ENCODE data around the gene OSBPL1A.

The OSBPL1A gene

GRCh38 chr18:24254071-24254470, 143.6 kb downstream of the OSBPL1A start:
- no peak for DNase-seq (ENCODE audit: extremely low read depth, insufficient read length)
- Histone ChIP-seq H3K4me3 (replicated peaks; ENCODE audit: low read depth, low read length) (no peak overlapping the region), H3K27me3 (replicated peaks; ENCODE audit: control insufficient read depth, insufficient read depth, low read length) (no peaks in the 10 kb centered on the region; the same call in 1 of the 2 replicates), H3K36me3 (ENCODE audit: control insufficient read depth, insufficient read depth, low read length) (no peaks in the 10 kb centered on the region)
- TF ChIP-seq, protein P1, sequence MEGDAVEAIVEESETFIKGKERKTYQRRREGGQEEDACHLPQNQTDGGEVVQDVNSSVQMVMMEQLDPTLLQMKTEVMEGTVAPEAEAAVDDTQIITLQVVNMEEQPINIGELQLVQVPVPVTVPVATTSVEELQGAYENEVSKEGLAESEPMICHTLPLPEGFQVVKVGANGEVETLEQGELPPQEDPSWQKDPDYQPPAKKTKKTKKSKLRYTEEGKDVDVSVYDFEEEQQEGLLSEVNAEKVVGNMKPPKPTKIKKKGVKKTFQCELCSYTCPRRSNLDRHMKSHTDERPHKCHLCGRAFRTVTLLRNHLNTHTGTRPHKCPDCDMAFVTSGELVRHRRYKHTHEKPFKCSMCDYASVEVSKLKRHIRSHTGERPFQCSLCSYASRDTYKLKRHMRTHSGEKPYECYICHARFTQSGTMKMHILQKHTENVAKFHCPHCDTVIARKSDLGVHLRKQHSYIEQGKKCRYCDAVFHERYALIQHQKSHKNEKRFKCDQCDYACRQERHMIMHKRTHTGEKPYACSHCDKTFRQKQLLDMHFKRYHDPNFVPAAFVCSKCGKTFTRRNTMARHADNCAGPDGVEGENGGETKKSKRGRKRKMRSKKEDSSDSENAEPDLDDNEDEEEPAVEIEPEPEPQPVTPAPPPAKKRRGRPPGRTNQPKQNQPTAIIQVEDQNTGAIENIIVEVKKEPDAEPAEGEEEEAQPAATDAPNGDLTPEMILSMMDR (IDR thresholded peaks at IDR 0.05; ENCODE audit: insufficient read depth, low read length, poor library complexity, severe bottlenecking) = no peak

DNA sequence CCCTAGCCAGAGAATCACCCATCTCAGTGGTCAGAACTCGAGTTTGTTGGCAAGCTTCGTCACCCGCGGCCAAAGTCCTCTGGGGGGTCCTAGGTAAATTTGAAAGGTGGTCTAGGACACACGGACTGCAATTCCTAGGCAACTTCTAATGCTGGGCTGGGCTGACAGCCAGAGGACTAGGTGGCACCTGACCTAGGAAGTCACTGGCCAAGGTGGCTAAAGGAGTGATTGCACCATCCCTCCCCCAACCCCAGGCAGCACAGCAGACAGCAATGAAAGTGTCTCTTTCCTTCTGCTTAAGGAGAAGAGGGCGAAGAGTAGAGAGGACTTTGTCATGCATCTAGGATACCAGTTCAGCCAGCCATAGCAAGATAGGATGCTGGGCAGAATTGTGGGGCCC, 147.9 kb downstream of the OSBPL1A start:
- Histone ChIP-seq H3K4me3 (replicated peaks; ENCODE audit: low read depth, low read length) (no peak overlapping the region), H3K36me3 (ENCODE audit: control insufficient read depth, insufficient read depth, low read length) (no peaks in the 10 kb centered on the region), H3K27me3 (replicated peaks; ENCODE audit: control insufficient read depth, insufficient read depth, low read length) (no peaks in the 10 kb centered on the region; the same call in none of the 2 replicates)
- TF ChIP-seq, protein P1 (IDR thresholded peaks at IDR 0.05; ENCODE audit: insufficient read depth, low read length, poor library complexity, severe bottlenecking) = no peak
- no peak for DNase-seq (ENCODE audit: extremely low read depth, insufficient read length)

DNA sequence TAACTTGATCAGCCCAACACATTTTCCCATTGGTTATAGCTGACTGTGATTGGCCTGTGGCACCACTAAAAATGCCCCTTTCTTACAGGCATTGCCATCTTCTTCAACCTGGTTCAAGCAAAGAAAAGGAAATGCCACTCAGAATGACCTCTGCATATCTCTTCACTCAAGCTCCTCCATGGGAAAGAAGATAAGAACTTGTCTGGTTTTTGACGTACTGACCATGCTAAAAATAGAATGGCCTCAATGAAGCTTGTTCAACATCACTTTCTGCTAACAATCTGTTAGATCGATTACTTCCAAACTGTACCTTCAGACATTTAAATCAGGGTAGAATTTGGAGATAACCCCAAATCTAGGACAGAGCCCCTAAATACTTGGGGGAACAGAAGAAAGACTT, 149.3 kb downstream of the OSBPL1A start:
- DNase-seq (ENCODE audit: extremely low read depth, insufficient read length) = no peak
- Histone ChIP-seq H3K4me3 (replicated peaks; ENCODE audit: low read depth, low read length) (no peak overlapping the region), H3K36me3 (ENCODE audit: control insufficient read depth, insufficient read depth, low read length) (no peaks in the 10 kb centered on the region), H3K27me3 (replicated peaks; ENCODE audit: control insufficient read depth, insufficient read depth, low read length) (no peaks in the 10 kb centered on the region; the same call in none of the 2 replicates)
- TF ChIP-seq, protein P1 (IDR thresholded peaks at IDR 0.05; ENCODE audit: insufficient read depth, low read length, poor library complexity, severe bottlenecking) = no peak

DNA sequence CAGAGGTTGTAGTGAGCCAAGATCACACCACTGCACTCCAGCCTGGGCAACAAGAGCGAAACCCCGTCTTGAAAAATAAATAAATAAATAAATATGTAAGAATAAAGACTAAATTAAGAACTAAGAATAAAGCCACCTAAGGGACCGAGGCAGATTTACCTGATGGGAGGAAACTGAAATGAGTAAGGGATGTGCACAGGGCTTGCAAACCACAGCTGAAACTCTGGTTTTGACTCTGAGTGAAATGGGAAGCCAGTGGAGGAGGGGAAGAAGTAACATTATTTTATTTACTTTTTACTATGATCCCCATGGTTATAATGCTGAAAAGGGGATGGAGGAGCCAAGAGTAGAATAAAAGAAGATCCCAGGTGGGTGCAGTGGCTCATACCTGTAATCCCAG, 151.5 kb downstream of the OSBPL1A start:
- TF ChIP-seq, protein P1 (IDR thresholded peaks at IDR 0.05; ENCODE audit: insufficient read depth, low read length, poor library complexity, severe bottlenecking) = no peak
- H3K36me3 ChIP-seq (ENCODE audit: control insufficient read depth, insufficient read depth, low read length) = no peaks in the 10 kb centered on the region
- DNase-seq (ENCODE audit: extremely low read depth, insufficient read length) = peak; percentile 38
- no peak overlapping the region for H3K4me3 ChIP-seq (replicated peaks; ENCODE audit: low read depth, low read length)
- H3K27me3 ChIP-seq (replicated peaks; ENCODE audit: control insufficient read depth, insufficient read depth, low read length) = no peaks in the 10 kb centered on the region; the same call in none of the 2 replicates

DNA sequence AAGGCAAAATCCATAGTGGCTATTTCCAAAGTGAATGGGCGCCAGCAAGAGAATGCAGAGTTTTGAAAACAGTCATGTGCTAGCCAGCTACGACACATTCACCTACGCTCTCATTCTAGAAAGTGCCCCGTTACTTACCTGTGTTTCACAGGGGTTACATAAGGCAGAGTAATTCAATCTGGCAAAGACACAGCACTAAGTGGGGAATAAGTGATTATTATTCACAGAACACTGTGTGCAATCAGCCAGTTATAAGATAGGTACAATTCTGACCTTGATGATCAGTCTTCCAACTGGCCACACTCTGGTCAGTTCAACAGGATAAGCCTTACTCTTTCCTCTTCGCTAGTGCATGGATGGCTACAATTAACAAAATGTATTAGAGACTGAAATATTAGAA, 152.9 kb downstream of the OSBPL1A start:
- DNase-seq (ENCODE audit: extremely low read depth, insufficient read length) = no peak
- TF ChIP-seq, protein P1 (IDR thresholded peaks at IDR 0.05; ENCODE audit: insufficient read depth, low read length, poor library complexity, severe bottlenecking) = no peak
- Histone ChIP-seq H3K36me3 (ENCODE audit: control insufficient read depth, insufficient read depth, low read length) (no peaks in the 10 kb centered on the region), H3K4me3 (replicated peaks; ENCODE audit: low read depth, low read length) (no peak overlapping the region), H3K27me3 (replicated peaks; ENCODE audit: control insufficient read depth, insufficient read depth, low read length) (no peaks in the 10 kb centered on the region; the same call in none of the 2 replicates)

- DNase-seq (ENCODE audit: extremely low read depth, insufficient read length) = no peak
- TF ChIP-seq, protein P1 (IDR thresholded peaks at IDR 0.05; ENCODE audit: insufficient read depth, low read length, poor library complexity, severe bottlenecking) = no peak
- H3K27me3 ChIP-seq (replicated peaks; ENCODE audit: control insufficient read depth, insufficient read depth, low read length) = no peaks in the 10 kb centered on the region; the same call in 1 of the 2 replicates
- H3K4me3 ChIP-seq (replicated peaks; ENCODE audit: low read depth, low read length) = no peak overlapping the region
- H3K36me3 ChIP-seq (ENCODE audit: control insufficient read depth, insufficient read depth, low read length) = no peaks in the 10 kb centered on the region
These were observed 153.9 kb downstream of the OSBPL1A start for GRCh38 chr18:24243677-24244076.
